Effector memory CD4-positive, alpha-beta T cell (primary cell): ENCODE measurements around the gene KCTD15.

ENCODE experiments used
- DNase-seq, 3 donors: peaks; one replicate each; pipeline ENCODE4 v3.0.0-alpha.2; 2020
- H3K27ac ChIP-seq: 2 replicates; pipeline ENCODE4 v1.7.0; 2013; ENCODE audit warnings: mild to moderate bottlenecking, low read length, moderate library complexity; ENCODE audit not compliant: insufficient read depth, poor library complexity, severe bottlenecking
- H3K27me3 ChIP-seq: replicated peaks from 2 replicates; pipeline ENCODE4 v1.7.0; 2013; ENCODE audit warnings: mild to moderate bottlenecking, low read length; ENCODE audit not compliant: insufficient read depth, control insufficient read depth, poor library complexity, severe bottlenecking
- H3K36me3 ChIP-seq: 2 replicates; pipeline ENCODE4 v1.7.0; 2013; ENCODE audit warnings: mild to moderate bottlenecking, low read length, moderate library complexity; ENCODE audit not compliant: control insufficient read depth, insufficient read depth
- H3K4me1 ChIP-seq: 2 replicates; pipeline ENCODE4 v1.7.0; 2013; ENCODE audit warnings: low read length, mild to moderate bottlenecking; ENCODE audit not compliant: control insufficient read depth, insufficient read depth, poor library complexity, severe bottlenecking
- H3K4me3 ChIP-seq: 2 replicates; pipeline ENCODE4 v1.7.0; 2013; ENCODE audit warnings: low read length, low read depth, mild to moderate bottlenecking; ENCODE audit not compliant: insufficient read depth, poor library complexity, severe bottlenecking
- H3K9me3 ChIP-seq: 2 replicates; pipeline ENCODE4 v1.7.0; 2013; ENCODE audit warnings: mild to moderate bottlenecking, low read length, moderate library complexity; ENCODE audit not compliant: control insufficient read depth

KCTD15 gene

GRCh38 chr19:33795370-33796163 is 1.1 kb upstream of the KCTD15 start:
- Histone ChIP-seq H3K9me3 (no peaks in the 10 kb centered on the region), H3K36me3 (no peaks in the 10 kb centered on the region), H3K27ac (peak overlapping the region; percentile 18), H3K27me3 (no peaks in the 10 kb centered on the region), H3K4me1 (peaks cover 14% of the 10 kb centered on the region), H3K4me3 (peak overlapping the region; percentile 75)
- DNase-seq: peak in 2 of 3 donors; percentile 16 to 29

- H3K4me3 ChIP-seq: peak overlapping the region; percentile 70
- DNase-seq: peak in 2 of 3 donors; percentile 10 to 15
- H3K27ac ChIP-seq: no peak overlapping the region
- peaks cover 14% of the 10 kb centered on the region for H3K4me1 ChIP-seq
- no peaks in the 10 kb centered on the region for H3K27me3 ChIP-seq
- H3K9me3 ChIP-seq: no peaks in the 10 kb centered on the region
- no peaks in the 10 kb centered on the region for H3K36me3 ChIP-seq
These were observed 1.4 kb downstream of the KCTD15 start for GRCh38 chr19:33797802-33798671.

GRCh38 chr19:33798681-33799111 is 2.0 kb downstream of the KCTD15 start:
- DNase-seq: no peak
- Histone ChIP-seq H3K36me3 (no peaks in the 10 kb centered on the region), H3K9me3 (no peaks in the 10 kb centered on the region), H3K27ac (no peak overlapping the region), H3K27me3 (no peaks in the 10 kb centered on the region), H3K4me3 (no peak overlapping the region), H3K4me1 (peaks cover 14% of the 10 kb centered on the region)

- no peaks in the 10 kb centered on the region for H3K27me3 ChIP-seq
- H3K36me3 ChIP-seq: no peaks in the 10 kb centered on the region
- H3K4me1 ChIP-seq: peaks cover 14% of the 10 kb centered on the region
- no peak overlapping the region for H3K27ac ChIP-seq
- DNase-seq: no peak
- H3K9me3 ChIP-seq: no peaks in the 10 kb centered on the region
- H3K4me3 ChIP-seq: no peak overlapping the region
These were observed 2.8 kb downstream of the KCTD15 start for GRCh38 chr19:33799476-33799875.

- Histone ChIP-seq H3K4me3 (no peak overlapping the region), H3K9me3 (no peaks in the 10 kb centered on the region), H3K4me1 (peaks cover 7% of the 10 kb centered on the region), H3K36me3 (no peaks in the 10 kb centered on the region), H3K27ac (no peak overlapping the region), H3K27me3 (no peaks in the 10 kb centered on the region)
- DNase-seq: no peak
These were observed 3.5 kb downstream of the KCTD15 start for GRCh38 chr19:33800012-33800680.

- Histone ChIP-seq H3K9me3 (no peaks in the 10 kb centered on the region), H3K27me3 (no peaks in the 10 kb centered on the region), H3K4me1 (peaks cover 12% of the 10 kb centered on the region), H3K27ac (no peak overlapping the region), H3K36me3 (no peaks in the 10 kb centered on the region), H3K4me3 (no peak overlapping the region)
- no peak for DNase-seq
These were observed 4.7 kb downstream of the KCTD15 start for GRCh38 chr19:33801411-33801810.

- H3K27me3 ChIP-seq: no peaks in the 10 kb centered on the region
- H3K36me3 ChIP-seq: no peaks in the 10 kb centered on the region
- no peak for DNase-seq
- H3K27ac ChIP-seq: no peak overlapping the region
- H3K4me1 ChIP-seq: peaks cover 18% of the 10 kb centered on the region
- no peak overlapping the region for H3K4me3 ChIP-seq
- no peaks in the 10 kb centered on the region for H3K9me3 ChIP-seq
These were observed 5.3 kb downstream of the KCTD15 start for GRCh38 chr19:33802001-33802400.

GRCh38 chr19:33802801-33803200 is 6.1 kb downstream of the KCTD15 start:
- no peak overlapping the region for H3K27ac ChIP-seq
- no peaks in the 10 kb centered on the region for H3K9me3 ChIP-seq
- no peak overlapping the region for H3K4me3 ChIP-seq
- H3K27me3 ChIP-seq: no peaks in the 10 kb centered on the region
- peaks cover 12% of the 10 kb centered on the region for H3K4me1 ChIP-seq
- no peak for DNase-seq
- H3K36me3 ChIP-seq: no peaks in the 10 kb centered on the region

GRCh38 chr19:33803383-33803782 is 6.7 kb downstream of the KCTD15 start:
- Histone ChIP-seq H3K4me3 (no peak overlapping the region), H3K27me3 (no peaks in the 10 kb centered on the region), H3K9me3 (no peaks in the 10 kb centered on the region), H3K27ac (no peak overlapping the region), H3K36me3 (no peaks in the 10 kb centered on the region), H3K4me1 (peaks cover 12% of the 10 kb centered on the region)
- no peak for DNase-seq
